Testis (tissue), 2 donors: ENCODE results near the gene THNSL1.

Experiments used
- CTCF ChIP-seq, 3 experiments: fragments of 450-650 bp in 2 of 3; fragments of 200-600 bp in 1 of 3; sonication (generic) in 1 of 3; IDR thresholded peaks; one replicate each; pipeline ENCODE4 v1.5.1; 2016 to 2019; ENCODE audit warnings: antibody characterized with exemption in 3 of 3, mild to moderate bottlenecking in 2 of 3, moderate library complexity in 1 of 3
- POLR2A ChIP-seq: fragments of 450-650 bp; IDR thresholded peaks from one replicate; pipeline ENCODE4 v1.6.1; 2017; ENCODE audit warnings: antibody characterized with exemption, mild to moderate bottlenecking, moderate library complexity

DNA sequence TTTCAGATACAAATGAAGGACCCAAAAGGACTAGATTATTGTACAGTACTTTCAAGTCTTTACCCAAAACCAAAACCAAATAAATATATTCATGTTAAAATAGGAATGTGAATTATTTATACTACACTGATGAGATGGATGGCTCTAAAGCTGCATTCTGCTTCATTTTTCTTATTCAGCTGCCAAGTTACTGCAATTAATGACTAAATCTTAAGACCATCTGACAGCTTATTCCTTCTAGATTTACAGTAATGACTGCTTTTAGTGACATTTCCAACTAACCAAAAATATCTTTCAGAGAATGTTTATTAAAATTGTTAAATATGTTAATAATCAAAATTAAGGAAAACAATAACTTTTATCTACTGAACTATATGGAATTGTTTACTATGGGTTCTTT, 21.3 kb upstream of the THNSL1 start:
- no peak for TF ChIP-seq CTCF (IDR thresholded peaks at IDR 0.05)
- TF ChIP-seq POLR2A = no peak
